DMS79 (cell line): Measurements from ENCODE around the gene COA6.

Experiments
- DNase-seq: peaks from one replicate; lab custom pipeline; 2025; lab: John Stamatoyannopoulos, UW

The COA6 gene

GRCh38 chr1:234412830-234413229 lies 39.6 kb downstream of the COA6 start:
- no peak for DNase-seq

GRCh38 chr1:234413485-234413884 lies 40.2 kb downstream of the COA6 start:
- no peak for DNase-seq

GRCh38 chr1:234413990-234414389 lies 40.7 kb downstream of the COA6 start:
- DNase-seq = no peak

GRCh38 chr1:234427950-234428646 lies 54.8 kb downstream of the COA6 start:
- no peak for DNase-seq

GRCh38 chr1:234429434-234429806 lies 56.2 kb downstream of the COA6 start:
- DNase-seq = no peak

GRCh38 chr1:234430691-234431090 lies 57.4 kb downstream of the COA6 start:
- DNase-seq = no peak

GRCh38 chr1:234431255-234431654 lies 58.0 kb downstream of the COA6 start:
- DNase-seq = no peak

- no peak for DNase-seq
Measured at GRCh38 chr1:234433563-234434285, 60.5 kb downstream of the COA6 start.
